ENCODE measurements around the gene PRTN3. TPM values are rescaled to one million over a fixed set of nuclear protein-coding genes. Genes with fewer than 3 reads are reported as not detected.

Gene PRTN3
- total RNA-seq, 1 donor from 2014 or later = not detected

GRCh38 chr19:821231-821824 is 19.5 kb upstream of the PRTN3 start:
- Mint-ChIP-seq H3K4me1 (ENCODE audit: unreplicated experiment) (no peaks in the 10 kb centered on the region), H3K27me3 (no peaks in the 10 kb centered on the region), H3K27ac (no peak overlapping the region), H3K4me3 (peak overlapping the region; percentile 80), H3K9me3 (no peaks in the 10 kb centered on the region), H3K36me3 (peaks cover 6% of the 10 kb centered on the region)
- DNase-seq (ENCODE audit: extremely low spot score, unreplicated experiment) = no peak
- TF ChIP-seq CTCF (conservative IDR thresholded peaks at IDR 0.05) = no peak

DNA sequence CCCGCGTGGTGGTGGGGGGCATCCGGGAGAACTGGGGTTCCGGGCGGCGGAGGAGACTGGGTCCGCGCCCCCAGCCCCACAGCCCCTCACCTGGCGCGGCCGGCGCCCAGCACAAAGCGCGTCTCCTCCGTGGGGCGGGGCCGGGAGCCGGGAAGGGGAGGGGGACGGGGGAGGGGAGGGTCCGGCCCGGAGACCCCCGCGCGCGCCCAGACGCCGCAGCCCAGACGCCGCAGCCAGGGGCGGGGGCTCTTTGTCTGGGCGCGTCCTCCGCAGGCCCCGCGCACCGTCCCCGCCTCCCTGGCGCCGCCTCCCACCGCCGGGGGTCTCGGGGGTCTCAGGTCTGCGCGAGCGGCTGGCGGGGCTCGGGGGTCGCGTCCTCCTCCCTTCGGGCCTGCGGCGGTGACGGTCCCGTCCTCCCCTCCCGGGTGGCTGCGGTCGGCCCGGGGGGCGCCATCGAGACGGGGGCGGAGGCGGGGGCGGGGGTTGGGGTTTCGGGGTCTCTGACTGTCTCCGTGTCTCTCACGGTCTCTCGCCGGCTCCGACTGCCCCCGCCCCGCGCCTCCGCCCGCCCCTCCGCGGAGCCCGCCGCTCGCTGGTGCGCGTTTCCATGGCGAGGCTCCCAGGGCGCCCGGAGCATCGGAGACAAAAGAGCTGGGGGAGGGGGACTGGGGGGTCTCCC is 18.8 kb upstream of the PRTN3 start, which contains the start of gene PLPPR3:
Gene PLPPR3 (minus strand): TSS at position 131 of the 679 bp plus-strand sequence. CDS start 396 bp downstream, outside the sequence.
- no peak for TF ChIP-seq CTCF (conservative IDR thresholded peaks at IDR 0.05)
- Mint-ChIP-seq H3K27me3 (no peaks in the 10 kb centered on the region), H3K9me3 (no peaks in the 10 kb centered on the region), H3K27ac (no peak within 1 kb of the TSS), H3K4me3 (peak within 1 kb of the TSS; percentile 80), H3K36me3 (peaks cover under 1% of the 10 kb centered on the region), H3K4me1 (ENCODE audit: unreplicated experiment) (no peaks in the 10 kb centered on the region)
- DNase-seq (ENCODE audit: extremely low spot score, unreplicated experiment) = peak; percentile 78

DNA sequence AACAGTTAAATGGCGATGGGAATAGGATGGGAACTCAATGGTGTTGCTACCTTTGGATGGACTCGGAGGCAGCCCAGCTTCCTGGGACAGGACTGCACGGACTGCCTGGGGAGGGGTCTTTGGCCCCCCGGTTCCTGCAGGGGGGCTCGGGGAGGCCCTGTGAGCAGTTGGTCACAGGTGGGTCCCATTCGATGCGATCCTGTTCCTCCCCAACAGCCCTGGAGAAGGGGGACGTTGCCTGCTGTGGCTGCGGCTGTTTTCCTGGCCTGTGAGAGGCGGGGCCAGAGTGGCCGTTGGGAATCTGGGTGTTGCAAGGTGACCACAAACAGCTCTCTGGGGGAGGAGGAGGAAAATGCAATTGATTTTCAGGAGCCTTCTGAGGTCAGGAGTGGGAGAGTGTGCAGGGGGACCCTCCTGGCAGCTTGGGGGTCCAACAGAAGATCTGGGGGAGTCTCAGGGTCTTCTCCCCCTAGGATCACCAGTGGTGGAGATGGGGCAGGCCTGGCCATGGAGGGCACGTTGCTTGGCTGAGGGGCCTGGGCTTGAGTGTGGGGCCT is 17.2 kb upstream of the PRTN3 start:
- no peaks in the 10 kb centered on the region for H3K9me3 Mint-ChIP-seq
- peak overlapping the region; percentile 52 for H3K4me3 Mint-ChIP-seq
- no peak for TF ChIP-seq CTCF (conservative IDR thresholded peaks at IDR 0.05)
- H3K27me3 Mint-ChIP-seq = no peaks in the 10 kb centered on the region
- H3K4me1 Mint-ChIP-seq (ENCODE audit: unreplicated experiment) = no peaks in the 10 kb centered on the region
- DNase-seq (ENCODE audit: extremely low spot score, unreplicated experiment) = no peak
- peak overlapping the region; percentile 18 for H3K27ac Mint-ChIP-seq
- H3K36me3 Mint-ChIP-seq = no peaks in the 10 kb centered on the region

- Mint-ChIP-seq H3K36me3 (no peaks in the 10 kb centered on the region), H3K27ac (no peak overlapping the region)
Observed at GRCh38 chr19:824885-825284, 15.9 kb upstream of the PRTN3 start.

More at GRCh38 chr19:824885-825284, 15.9 kb upstream of the PRTN3 start:
- DNase-seq (ENCODE audit: extremely low spot score, unreplicated experiment) = no peak
- Mint-ChIP-seq H3K4me3 (no peak overlapping the region), H3K9me3 (no peaks in the 10 kb centered on the region), H3K4me1 (ENCODE audit: unreplicated experiment) (no peaks in the 10 kb centered on the region), H3K27me3 (no peaks in the 10 kb centered on the region)
- TF ChIP-seq CTCF (conservative IDR thresholded peaks at IDR 0.05) = no peak

All from type B pancreatic cell (in vitro differentiated cells).